NCI-H1436 (cell line): ENCODE measurements around the gene PIH1D1.
"Not testable (repeated sequence)": the region's sequence is repeated elsewhere in the genome, so short reads cannot be mapped to it uniquely, and the experiment has no call there.

Experiments
- DNase-seq: peaks from one replicate; lab custom pipeline; 2025; lab: John Stamatoyannopoulos, UW

The PIH1D1 gene

DNA sequence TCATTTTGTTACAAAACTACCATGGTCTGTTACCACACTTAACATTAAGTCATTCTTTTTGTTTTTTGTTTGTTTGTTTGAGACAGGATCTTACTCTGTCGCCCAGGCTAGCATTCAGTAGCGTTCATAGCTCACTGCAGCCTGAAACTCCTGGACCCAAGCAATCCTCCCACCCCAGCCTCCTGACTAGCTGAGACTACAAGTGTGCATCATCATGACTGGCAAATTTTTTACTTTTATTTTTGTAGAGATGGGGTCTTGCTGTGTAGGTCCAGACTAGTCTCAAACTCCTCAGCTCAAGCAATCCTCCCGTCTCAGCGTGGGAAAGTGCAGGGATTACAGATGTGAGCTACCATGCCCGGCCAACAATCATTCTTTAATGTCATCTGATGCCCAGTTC is 4.7 kb upstream of the PIH1D1 start:
- DNase-seq = no peak

DNA sequence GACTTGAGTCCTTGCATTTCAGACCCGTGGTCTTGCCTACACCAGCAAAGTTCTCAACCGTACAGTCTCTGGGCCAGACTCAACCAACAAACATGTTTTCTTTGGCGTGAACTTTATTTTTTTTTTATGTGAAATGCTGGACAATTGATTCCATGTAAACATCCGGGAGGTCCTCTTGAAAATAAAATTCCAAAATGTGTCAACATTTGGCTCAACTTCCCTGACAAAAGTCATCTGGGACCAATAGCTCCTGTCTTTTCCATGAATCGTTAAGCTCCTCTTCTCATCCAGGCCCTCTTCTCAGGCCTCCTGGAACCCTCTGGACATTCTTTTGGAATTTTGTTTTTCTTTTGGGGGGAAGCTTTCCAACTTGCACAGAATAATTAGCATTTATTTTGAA is 4.2 kb upstream of the PIH1D1 start:
- no peak for DNase-seq

DNA sequence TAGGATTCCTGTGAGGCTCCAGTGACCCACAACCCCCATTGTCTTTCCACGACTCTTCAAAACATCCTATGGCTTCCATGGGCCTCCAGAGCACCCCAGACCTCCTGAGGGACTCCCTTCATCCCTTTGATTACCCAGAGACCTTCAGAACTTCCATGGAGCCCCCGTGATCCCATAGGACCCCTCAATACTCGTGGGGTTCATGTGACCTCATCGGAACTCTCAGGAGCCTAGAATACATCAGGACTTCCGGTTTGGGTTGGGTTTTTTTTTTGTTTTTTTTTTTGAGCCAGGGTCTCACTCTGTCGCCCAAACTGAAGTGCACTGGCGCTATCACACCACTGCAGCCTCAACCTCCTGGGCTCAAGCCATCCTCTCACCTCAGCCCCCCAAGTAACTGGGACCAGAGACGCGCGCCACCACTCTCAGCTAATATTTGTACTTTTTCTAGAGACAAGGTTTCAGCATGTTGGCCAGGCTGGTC is 2.2 kb upstream of the PIH1D1 start:
- DNase-seq = no peak

DNA sequence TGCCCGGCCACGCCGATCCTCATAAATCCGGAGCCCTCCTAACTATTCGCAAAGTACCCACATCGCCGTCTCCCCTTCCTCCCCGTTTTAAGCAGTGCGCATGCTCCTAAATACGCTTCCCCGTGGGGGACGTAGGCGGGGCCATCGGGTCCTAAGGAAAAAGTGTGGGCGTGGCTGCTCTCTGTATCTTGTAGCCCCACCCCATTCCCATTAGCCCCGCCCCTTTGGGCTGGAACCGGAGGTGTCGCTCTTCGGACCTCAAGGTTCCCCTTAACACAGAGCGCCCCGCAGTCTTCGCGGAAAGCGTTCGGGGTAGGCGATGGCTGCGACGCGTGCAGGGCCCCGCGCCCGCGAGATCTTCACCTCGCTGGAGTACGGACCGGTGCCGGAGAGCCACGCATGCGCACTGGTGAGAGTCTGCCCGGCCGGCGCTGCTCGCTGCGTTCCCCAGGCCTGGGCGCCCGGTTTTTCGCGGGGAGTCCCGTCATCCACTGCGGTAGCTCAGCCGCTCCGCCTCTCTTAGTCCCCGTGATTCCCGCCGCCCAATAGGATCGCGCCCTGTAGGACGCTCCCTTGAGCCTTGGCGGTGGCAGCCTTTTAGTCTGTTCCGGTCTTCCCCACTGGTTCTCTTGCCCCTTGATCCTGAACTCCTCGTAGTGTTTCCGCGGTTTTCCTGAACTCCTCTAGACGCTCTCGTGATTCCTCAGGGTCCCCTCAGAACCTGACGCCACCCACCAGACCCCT is 1.6 kb upstream of the PIH1D1 start, which contains the start of gene ALDH16A1:
TSS of gene ALDH16A1 (plus strand) at position 213 of the 744 bp plus-strand sequence. CDS start at position 320, 107 bp downstream.
- peak; percentile 99 for DNase-seq

DNA sequence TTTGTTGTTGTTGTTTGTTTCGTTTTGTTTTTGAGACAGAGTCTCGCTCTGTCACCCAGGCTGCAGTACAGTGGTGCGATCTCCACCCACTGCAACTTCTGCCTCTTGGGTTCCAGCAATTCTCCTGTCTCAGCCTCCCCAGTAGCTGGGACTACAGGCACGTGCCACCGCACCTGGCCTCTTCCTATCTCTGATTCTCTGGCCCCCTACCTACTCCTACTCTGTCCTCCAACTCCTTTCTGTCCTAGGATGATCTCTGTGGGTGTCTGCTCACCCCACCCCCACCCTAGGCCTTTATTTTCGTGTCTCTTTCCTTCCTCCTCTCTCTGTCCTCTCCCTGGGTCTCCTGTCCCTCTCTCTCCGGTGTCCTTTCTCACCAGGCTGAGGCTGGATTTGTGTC is 1.2 kb downstream of the PIH1D1 start:
- DNase-seq = no peak

DNA sequence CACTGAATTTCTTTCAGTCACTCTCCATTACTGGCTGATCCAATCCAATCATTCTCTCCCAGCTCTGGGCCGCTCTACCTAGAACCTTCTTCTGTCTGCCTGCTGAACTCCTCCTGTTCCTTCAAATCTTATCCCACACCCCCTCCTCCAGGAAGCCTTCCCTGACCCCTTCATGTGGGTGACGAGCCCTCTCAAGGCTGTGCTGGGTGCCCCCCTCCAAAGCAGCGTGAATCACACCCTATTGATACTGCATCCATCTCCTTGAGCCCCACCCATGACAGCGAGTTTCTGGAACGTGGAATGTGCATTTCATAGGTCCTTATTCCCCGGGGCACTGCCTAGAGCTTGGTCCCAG is 3.2 kb downstream of the PIH1D1 start:
- no peak for DNase-seq

DNA sequence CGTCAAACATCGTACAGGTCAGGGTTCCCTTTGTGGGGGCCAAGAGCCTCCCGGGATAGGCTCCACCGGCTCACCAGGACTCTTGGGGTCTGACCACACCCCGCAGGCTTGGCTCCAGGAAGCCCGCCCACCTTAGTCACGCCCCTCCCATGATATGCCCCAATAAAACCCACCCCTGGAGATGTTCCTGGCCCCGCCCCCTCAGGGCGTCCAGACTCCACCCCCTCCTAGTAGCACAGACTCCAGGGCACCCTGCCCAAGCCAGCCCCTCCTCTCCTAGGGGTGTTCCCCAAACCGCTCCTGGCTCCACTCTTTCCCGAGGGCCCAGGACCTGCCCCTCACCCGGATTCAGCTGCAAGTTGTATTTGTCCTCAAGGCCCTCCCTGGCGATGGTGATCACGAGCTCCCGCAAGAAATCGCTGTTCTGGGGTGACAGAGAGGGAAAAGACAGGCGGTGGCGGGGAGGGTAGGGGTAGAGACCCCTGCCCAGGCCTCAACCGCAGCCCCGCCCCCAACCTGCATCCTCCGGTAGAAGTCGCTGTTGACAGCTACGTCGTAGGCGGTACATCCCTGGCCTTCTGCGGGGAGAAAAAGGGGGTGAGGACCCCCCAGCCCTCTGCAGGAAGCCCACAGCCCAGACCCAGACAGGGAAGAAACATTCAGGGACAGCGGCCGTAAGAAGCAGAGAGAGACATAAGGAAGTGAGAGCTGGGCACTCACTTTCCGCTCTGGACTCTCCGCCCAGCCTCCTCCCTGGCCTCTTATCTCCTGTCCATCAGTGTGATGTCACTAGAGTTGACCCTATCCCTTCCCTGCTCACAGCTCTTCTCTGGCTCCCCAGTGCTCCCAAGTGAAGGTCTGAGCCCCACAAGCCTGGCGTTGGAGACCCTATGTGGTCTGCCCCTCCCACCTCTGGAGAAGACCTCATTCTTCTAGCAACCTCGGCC is 3.9 kb downstream of the PIH1D1 start:
- DNase-seq = peak; percentile 33

DNA sequence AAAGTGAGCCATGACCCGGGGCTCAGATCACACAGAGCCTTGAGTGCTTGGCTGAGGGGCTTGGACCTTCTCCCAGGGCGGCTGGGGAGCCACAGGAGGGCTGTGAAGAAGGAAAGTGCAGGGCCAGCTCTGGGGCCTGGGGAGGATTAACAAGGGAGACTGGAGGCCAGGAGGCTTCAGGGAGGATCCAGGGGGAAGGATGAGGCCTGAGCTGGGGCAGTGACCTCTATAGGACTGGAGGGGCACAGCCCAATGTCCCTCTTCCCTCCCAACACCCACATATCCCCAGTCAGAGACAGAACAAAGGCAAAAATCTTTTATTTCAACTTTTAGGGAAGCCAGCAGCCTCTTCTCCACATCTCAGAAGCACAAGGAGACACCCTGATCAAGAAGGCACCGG is 5.6 kb downstream of the PIH1D1 start:
- no peak for DNase-seq

DNA sequence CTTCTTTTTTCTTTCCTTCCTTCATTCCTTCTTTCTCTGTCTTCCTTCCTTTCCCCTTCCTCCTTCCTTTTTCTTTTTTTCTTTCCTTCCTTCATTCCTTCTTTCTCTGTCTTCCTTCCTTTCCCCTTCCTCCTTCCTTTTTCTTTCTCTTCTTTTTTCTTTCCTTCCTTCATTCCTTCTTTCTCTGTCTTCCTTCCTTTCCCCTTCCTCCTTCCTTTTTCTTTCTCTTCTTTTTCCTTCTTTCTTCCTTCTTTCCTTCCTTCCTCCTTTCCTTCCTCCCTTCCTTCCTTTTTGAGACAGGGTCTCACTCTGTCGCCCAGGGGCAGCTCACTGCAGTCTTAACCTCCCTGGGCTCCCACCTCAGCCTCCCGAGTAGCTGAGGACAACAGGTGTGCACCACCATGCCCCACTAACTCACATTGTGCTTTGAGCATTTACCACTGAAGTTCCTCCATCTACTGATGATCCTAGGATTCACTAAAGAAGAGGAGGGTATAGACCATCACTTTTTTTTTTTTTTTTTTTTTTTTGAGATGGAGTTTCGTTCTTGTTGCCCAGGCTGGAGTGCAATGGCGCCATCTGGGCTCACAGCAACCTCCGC is 7.4 kb downstream of the PIH1D1 start:
- DNase-seq = not testable (repeated sequence)

DNA sequence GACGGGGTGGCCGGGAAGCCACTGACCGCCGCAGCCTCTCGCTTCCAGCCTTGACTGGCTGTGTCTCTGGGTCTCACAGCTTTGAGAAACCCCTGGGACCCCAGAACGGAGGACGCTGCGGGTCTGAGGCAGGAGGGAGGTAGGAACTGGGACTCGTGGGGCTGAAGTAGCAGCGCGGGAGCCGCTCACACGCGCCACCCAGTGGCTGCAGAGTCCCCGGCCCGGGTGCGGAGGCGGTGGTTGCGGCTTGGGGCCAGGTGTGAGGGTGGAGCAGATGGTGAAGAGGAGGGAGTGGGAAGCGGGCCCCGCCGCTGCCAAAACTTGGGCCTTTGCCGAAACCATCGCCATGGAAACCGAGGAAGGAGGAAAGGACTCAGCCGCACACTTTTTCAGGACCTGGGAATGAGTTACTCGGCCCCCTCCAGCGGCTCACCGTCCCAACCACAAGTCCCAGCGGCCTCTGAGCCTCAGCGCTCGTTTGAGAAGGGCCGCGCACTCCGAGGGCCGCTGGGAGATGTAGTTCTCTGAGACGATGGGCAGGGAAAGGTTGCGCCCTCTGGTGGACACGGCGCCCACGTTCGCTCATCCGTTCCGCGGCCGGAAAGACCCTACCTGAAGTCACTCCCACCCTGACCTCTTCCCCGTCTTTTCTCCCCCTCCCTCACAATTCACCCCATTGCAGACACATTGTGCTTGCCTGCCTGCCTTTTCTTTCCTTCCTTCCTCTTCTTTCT is 8.1 kb downstream of the PIH1D1 start:
- DNase-seq = peak; percentile 98

DNA sequence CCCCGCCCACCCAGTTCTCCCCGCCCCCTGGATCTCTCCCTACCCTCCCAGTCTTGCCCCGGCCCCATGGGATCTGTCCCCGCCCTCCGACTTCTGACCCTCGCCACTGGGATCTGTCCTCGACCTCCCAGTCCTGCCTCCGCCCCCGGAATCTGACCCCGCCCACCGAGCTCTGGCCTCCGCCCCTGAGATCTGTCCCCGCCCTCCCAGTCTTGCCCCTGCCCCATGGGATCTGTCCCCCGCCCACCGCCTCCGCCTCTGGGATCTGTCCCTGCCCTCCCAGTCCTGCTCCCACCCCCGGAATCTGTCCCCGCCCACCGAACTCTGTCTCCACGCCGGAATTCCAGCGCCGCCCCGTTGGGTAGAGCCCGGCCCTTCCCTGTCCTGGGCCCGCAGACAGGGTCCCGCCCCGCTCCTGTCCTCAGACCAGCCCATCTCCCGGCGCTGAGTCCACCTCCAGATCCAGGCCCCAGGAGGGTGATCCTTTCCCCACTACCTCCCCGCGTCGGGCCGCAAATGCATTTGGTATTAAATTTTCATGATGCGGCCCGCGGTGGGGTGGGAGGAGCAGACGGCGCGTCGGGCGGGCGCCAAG is 8.7 kb downstream of the PIH1D1 start:
- peak; percentile 85 for DNase-seq

DNA sequence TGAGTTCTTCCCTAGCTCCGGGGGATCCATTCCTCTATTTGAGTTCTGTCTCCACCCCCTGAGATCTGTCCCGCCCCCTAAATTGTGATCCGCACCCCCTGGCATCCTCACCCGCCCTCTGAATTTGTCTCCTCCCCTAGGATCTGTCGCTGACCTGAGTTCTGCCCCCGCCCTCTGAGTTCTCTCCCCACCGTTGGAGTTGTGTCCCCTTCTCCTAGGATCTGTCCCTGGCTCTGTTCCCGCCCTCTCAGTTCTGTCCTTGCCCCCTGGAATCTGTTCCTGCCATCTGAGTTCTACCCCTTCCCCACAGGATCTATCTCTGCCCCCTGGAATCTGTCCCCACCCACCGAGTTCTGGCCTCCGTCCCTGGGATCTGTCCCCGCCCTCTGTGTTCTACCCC is 9.3 kb downstream of the PIH1D1 start:
- no peak for DNase-seq

DNA sequence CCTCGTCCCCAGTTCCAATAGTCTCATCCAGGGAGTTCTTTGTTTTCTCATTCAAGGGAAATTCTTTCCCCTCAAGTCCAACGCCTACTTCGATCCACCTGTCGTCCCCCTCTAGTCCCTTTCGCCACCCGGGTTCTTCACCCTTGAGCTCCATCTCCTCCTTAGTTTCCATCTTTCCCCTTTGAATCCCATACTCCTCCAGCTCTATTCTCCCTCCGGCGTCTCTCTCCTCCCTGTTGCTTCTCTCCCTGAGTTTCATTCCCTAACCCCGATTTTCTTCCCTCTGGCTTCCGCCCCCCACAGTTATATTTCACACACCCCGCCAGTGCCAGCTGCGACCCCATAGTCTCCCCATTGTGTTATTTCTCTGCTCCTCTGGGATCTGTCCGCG is 9.7 kb downstream of the PIH1D1 start:
- DNase-seq = no peak

DNA sequence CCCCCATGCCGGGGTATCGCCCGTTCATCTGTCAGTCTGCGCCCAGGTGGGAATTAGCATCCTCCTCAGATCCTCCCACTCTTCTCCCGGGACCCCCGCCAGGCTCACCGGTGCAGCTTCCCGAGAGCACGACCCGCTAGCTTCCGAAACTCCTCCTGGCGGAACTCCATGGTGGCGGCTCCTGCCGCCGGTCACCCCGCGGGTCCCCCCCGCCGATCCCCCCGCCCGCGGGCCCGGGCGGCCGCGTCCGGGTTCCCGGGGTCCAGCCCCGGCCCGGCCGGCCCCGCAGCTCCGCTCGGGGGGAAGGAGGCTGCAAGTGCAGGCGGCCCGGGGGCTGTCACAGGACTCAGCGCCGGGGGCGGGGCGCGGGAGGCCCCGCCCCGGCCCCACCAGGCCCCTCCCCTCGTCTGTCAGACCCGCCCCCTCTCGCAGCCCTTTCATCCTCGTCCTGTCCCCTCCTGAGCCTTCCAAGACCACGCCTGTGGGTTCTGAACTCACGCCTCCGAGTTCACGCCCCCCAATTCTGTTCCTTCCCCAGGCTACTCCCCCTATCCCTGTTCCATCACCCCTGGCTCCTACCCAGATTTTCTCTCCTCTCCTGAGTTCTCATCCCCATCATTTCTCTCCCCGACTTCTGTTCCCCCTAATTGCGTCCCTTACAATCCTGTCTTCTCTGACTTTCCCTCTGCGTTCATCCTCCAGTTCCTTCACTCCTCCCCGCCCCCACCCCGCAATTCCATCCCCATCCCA is 10.2 kb downstream of the PIH1D1 start, which contains the start of gene SLC17A7:
TSS of gene SLC17A7 (minus strand) at position 318 of the 750 bp plus-strand sequence. CDS start at position 170, 148 bp downstream.
- DNase-seq = no peak

DNA sequence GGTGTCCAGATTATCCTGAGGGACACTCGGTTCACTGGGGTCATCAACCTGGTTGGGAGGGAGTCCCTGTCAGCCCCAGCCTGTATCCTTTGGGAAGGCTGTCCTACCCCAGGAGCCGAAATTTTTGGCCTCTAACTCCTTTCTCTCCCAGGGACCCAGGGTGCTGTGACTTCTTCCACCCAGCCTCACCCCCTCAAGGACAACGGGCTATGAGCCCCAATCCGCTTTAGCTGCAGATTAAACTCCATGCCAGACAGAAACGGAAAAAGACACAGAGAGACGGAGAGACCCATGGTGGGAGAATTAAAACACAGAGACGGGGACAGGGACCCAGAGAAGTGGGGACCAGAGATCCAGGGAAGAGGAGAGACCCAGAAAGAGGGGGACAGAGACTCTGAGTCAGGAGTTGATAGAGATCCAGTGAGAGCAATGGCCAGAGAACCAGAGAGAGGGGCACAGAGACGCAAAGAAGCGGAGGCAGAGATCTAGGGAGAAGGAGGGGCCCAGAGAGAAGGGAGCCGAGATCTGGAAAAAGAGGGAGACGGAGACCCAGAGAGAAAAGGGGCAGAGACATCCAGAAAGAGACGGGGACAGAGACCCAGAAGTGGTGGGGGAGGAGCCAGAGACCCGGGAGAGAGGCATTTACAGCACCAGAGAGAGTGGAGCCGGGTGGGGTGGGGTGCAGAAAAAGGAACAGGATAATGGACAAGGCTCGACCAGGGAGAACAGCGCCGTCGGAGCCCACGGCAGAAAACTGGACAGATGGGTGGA is 11.0 kb downstream of the PIH1D1 start:
- no peak for DNase-seq

DNA sequence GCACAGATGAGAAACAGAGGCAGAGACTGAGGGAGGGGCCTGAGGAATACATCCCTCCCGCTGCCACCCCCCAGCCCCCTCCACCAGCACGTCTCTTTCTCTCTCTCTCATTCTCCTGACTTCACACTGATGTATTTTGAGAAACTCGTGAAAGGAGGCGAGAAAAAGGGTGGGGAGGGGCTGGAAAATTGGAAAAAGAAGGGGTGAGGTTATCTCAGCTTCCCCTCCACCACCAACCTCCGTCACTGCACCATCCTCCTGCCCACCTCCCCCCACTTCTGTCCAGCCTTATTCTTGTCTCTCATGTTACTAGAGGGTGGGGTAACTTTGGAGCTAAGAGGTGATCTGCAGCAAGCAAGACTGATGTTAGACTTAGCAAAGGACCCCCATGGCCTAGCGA is 11.8 kb downstream of the PIH1D1 start:
- no peak for DNase-seq

DNA sequence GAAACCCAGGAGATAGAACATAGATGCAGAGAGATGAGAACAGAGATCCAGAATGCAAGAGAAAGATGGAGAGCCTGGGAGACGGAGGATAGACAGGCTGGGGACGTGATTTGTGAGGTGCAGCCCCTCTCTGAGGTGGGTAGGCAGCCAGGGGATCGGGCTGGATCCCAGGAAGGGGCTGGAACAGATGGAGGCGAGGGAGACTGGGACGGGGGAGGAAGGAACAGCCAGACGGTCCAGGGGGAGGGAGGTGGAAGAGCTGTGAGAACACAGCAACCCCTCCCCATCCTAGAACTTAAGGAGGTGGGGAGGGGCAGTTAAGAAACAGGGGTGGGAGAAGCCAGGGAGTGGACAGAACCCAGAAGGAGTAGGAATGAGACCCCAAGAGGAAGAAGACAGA is 13.4 kb downstream of the PIH1D1 start:
- no peak for DNase-seq

DNA sequence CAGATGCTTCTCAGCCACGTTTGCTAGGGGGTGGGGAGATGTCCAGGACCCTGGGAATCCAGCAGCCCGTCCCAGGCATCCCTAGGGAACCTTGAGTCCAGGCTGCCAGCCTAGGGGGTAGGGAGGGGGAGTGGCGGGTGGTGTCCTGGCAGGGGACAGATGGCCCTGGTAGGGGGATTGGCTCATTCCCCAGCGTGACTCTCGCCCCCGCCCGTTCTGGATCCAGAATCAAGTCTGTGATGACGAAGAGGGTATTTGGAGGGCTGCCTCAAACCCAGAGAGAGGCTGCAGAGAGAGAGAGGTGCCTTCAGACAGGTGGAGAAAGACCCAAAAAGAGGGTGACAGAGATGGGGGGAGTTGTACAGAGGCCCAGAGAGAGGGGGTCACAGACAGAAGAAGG is 14.4 kb downstream of the PIH1D1 start:
- no peak for DNase-seq

DNA sequence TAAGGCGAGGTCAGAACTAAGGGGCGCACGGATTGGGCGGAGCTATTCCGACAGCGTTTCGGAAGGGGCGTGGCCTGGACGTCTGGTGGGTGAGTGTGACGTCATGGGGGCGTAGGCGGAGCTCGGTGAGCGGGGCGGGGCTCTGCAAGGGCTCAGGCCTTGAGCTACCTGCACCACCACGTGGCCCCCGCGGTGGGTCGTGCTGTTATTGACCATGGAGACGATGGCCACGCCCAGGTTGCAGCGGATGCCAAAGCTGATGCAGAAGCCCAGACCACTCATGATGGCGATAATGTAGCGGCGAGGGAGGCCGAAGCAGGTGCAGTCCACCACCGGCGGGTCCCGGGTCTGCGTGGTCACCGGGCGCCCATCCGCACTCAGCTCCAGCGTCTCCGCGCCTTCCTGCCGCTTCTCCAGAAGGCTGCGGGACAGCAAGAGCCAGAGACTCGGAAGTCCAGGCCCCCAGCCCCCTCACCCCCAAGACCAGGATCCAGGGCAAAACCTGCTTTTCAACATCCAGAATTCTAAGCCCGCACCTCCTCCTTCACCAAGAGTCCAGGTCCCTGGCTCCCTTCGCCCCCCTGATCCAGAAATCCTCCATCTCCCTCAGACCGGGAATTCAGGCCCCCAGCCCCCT is 15.1 kb downstream of the PIH1D1 start:
- DNase-seq = no peak
